ENCODE results near the gene MUC4.

DNA sequence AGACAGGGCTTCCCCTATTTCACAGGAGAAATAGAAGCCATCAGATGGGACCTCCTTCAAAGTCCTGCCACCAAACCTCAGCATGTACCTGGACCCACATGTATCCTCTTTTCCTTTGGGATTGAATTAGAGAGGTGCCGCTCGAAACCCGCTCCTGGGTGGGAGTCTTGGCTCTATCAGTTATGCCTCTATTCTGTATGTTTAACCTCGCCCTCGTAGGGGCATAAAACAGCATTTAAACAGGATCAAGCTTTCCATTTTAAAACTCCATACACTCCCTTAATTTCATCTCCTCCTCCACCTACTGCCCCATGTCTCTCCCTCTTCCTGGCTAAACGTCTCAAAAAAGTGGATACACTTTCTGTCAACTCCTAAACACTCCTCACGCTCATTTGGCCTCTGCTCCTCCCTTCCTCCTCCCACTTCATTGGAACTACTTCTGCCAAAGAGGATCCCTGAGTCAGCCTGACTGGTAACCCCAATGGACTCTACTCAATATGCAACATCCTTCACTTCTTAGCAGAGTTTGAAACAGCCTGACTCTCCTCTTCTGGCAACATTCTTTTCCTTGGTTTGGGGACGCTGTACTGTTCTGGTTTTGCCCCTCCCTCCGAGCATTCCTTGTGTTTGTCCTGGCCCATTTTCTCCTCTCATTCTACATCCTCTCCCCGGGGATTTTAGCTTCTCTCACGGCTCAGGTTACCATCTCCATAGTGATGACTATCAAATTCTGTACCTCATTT is 114.0 kb downstream of the MUC4 start:
- TF ChIP-seq, protein P1, sequence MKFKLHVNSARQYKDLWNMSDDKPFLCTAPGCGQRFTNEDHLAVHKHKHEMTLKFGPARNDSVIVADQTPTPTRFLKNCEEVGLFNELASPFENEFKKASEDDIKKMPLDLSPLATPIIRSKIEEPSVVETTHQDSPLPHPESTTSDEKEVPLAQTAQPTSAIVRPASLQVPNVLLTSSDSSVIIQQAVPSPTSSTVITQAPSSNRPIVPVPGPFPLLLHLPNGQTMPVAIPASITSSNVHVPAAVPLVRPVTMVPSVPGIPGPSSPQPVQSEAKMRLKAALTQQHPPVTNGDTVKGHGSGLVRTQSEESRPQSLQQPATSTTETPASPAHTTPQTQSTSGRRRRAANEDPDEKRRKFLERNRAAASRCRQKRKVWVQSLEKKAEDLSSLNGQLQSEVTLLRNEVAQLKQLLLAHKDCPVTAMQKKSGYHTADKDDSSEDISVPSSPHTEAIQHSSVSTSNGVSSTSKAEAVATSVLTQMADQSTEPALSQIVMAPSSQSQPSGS (IDR thresholded peaks at IDR 0.05; ENCODE audit: low read length): no peak
- TF ChIP-seq, protein P2, sequence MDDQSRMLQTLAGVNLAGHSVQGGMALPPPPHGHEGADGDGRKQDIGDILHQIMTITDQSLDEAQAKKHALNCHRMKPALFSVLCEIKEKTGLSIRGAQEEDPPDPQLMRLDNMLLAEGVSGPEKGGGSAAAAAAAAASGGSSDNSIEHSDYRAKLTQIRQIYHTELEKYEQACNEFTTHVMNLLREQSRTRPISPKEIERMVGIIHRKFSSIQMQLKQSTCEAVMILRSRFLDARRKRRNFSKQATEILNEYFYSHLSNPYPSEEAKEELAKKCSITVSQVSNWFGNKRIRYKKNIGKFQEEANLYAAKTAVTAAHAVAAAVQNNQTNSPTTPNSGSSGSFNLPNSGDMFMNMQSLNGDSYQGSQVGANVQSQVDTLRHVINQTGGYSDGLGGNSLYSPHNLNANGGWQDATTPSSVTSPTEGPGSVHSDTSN (IDR thresholded peaks at IDR 0.05; ENCODE audit: insufficient replicate concordance, low read depth, low read length): no peak
- TF ChIP-seq ATF7 (IDR thresholded peaks at IDR 0.05; ENCODE audit: low read depth) (no peak), MYC (IDR thresholded peaks at IDR 0.05; ENCODE audit: insufficient read depth, insufficient read length, insufficient replicate concordance, low read length, severe bottlenecking) (no peak), EZH2 (IDR thresholded peaks at IDR 0.05; ENCODE audit: borderline replicate concordance, control insufficient read depth, low read depth, low read length) (no peak)

Measured in GM12878 (cell line).